Neutrophil (primary cell): ENCODE results near the gene SFSWAP.

Experiments
- H3K27ac ChIP-seq: fragments of 200-600 bp; sonication (generic); 2 replicates; pipeline ENCODE4 v1.5.1; 2016; ENCODE audit warnings: mild to moderate bottlenecking, moderate library complexity
- H3K27me3 ChIP-seq: fragments of 200-600 bp; sonication (generic); 2 replicates; pipeline ENCODE4 v1.6.0; 2016; ENCODE audit warnings: mild to moderate bottlenecking
- H3K36me3 ChIP-seq: fragments of 200-600 bp; sonication (generic); 2 replicates; pipeline ENCODE4 v1.5.1; 2017
- H3K4me1 ChIP-seq, 2 experiments: fragments of 200-600 bp in 1 of 2; sonication (generic) in 1 of 2; 1 replicate in 1 of 2; 2 replicates in 1 of 2; pipeline versions ENCODE4 v1.5.1 to v1.6.1; 2013 to 2016; ENCODE audit warnings: low read depth in 1 of 2, low read length in 1 of 2, mild to moderate bottlenecking in 1 of 2, moderate library complexity in 1 of 2; ENCODE audit not compliant: control insufficient read depth in 1 of 2, insufficient read depth in 1 of 2
- H3K4me3 ChIP-seq, 2 experiments: fragments of 200-600 bp in 1 of 2; sonication (generic) in 1 of 2; 1 replicate in 1 of 2; 2 replicates in 1 of 2; pipeline ENCODE4 v1.5.1; 2013 to 2016; ENCODE audit warnings: low read depth in 1 of 2, low read length in 1 of 2, mild to moderate bottlenecking in 1 of 2, moderate library complexity in 1 of 2
- H3K9me3 ChIP-seq: fragments of 200-600 bp; sonication (generic); 2 replicates; pipeline ENCODE4 v1.5.1; 2016
- CTCF ChIP-seq: fragments of 200-600 bp; sonication (generic); IDR thresholded peaks from 2 replicates; pipeline ENCODE4 v1.5.1; 2016; ENCODE audit warnings: antibody characterized with exemption

Gene SFSWAP

GRCh38 chr12:131754184-131754583 is 43.3 kb downstream of the SFSWAP start:
- no peak overlapping the region for H3K4me3 ChIP-seq
- no peak overlapping the region for H3K27ac ChIP-seq
- no peaks in the 10 kb centered on the region for H3K9me3 ChIP-seq
- no peak for TF ChIP-seq CTCF
- no peaks in the 10 kb centered on the region for H3K27me3 ChIP-seq
- H3K36me3 ChIP-seq = peaks cover 92% of the 10 kb centered on the region
- no peaks in the 10 kb centered on the region for H3K4me1 ChIP-seq

GRCh38 chr12:131755305-131756113 is 44.6 kb downstream of the SFSWAP start:
- Histone ChIP-seq H3K9me3 (no peaks in the 10 kb centered on the region), H3K4me1 (no peaks in the 10 kb centered on the region), H3K27me3 (no peaks in the 10 kb centered on the region), H3K27ac (no peak overlapping the region), H3K36me3 (peaks cover 85% of the 10 kb centered on the region), H3K4me3 (no peak overlapping the region)
- no peak for TF ChIP-seq CTCF

GRCh38 chr12:131756441-131756840 is 45.6 kb downstream of the SFSWAP start:
- no peak overlapping the region for H3K4me3 ChIP-seq
- H3K9me3 ChIP-seq = no peaks in the 10 kb centered on the region
- H3K36me3 ChIP-seq = peaks cover 89% of the 10 kb centered on the region
- no peak for TF ChIP-seq CTCF
- H3K27me3 ChIP-seq = no peaks in the 10 kb centered on the region
- H3K4me1 ChIP-seq = no peaks in the 10 kb centered on the region
- H3K27ac ChIP-seq = no peak overlapping the region

GRCh38 chr12:131757111-131757510 is 46.2 kb downstream of the SFSWAP start:
- no peak for TF ChIP-seq CTCF
- Histone ChIP-seq H3K27me3 (no peaks in the 10 kb centered on the region), H3K36me3 (peaks cover 90% of the 10 kb centered on the region), H3K27ac (no peak overlapping the region), H3K9me3 (no peaks in the 10 kb centered on the region), H3K4me1 (no peaks in the 10 kb centered on the region), H3K4me3 (no peak overlapping the region)

DNA sequence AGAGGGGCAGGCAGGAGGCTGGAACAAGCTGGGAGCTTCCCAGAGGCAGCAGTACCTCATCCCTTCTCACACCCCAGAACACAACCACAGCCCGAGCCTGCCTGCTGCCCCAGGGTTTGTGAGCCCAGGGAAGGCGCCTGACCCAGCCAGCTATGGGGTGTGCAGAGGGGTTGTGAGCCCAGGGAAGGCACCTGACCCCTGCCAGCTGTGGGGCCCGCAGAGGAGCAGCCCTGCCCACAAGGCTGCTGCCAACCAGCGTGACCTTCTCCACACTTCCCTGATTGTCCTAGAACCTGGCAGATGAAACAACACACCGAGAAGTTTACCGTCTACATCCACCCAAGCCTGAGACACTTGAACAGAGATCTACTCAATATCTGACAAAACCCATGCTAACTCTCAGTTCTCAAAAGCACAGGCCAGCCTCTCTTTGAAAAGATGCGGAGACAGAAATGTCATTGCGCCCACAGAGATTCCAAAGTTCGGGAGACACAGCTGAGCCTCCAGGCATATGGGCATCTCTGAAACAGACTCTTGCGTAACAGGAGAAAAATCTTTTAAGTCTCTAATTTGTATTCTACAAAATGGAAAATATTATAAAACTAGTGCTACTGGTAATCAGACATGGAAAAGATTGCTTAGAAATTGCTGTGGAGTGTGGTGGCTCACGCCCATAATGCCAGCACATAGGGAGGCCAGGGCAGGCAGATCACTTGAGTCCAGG is 47.3 kb downstream of the SFSWAP start:
- H3K4me3 ChIP-seq = no peak overlapping the region
- H3K27me3 ChIP-seq = no peaks in the 10 kb centered on the region
- TF ChIP-seq CTCF = no peak
- peaks cover 91% of the 10 kb centered on the region for H3K36me3 ChIP-seq
- no peaks in the 10 kb centered on the region for H3K4me1 ChIP-seq
- H3K9me3 ChIP-seq = no peaks in the 10 kb centered on the region
- no peak overlapping the region for H3K27ac ChIP-seq
